Measurements from ENCODE around the gene ACAA1.

- TF ChIP-seq YY1 (IDR thresholded peaks at IDR 0.05; ENCODE audit: insufficient read depth, insufficient read length): no peak
- no peak for TF ChIP-seq ZNF274 (IDR thresholded peaks at IDR 0.05; ENCODE audit: low read depth, low read length)
- TF ChIP-seq SUZ12 (IDR thresholded peaks at IDR 0.05; ENCODE audit: extremely low read depth, insufficient read depth, insufficient read length): no peak
Measured at GRCh38 chr3:38163841-38164642, 27.1 kb upstream of the ACAA1 start.
